Adrenal gland (tissue), 12 donors: Measurements from ENCODE around the gene MCCC1. TPM values are rescaled to one million over a fixed set of nuclear protein-coding genes. Genes with fewer than 3 reads are reported as not detected.
A peak's percentile ranks its signal among the peaks of the same experiment; 100 is the strongest.

Experiments
- DNase-seq, 7 donors: peaks; one replicate each; pipeline ENCODE4 v3.0.0-alpha.2; 2019 to 2020
- H3K27ac ChIP-seq, 5 donors: fragments of 200-600 bp; sonication (generic) in 4 of 5; 1 replicate in 3 of 5; 2 replicates in 2 of 5; pipeline versions ENCODE4 v1.5.1 to v1.8.0; 2016 to 2020; ENCODE audit warnings: mild to moderate bottlenecking in 1 of 5
- H3K27me3 ChIP-seq: fragments of 200-600 bp; 2 replicates; pipeline ENCODE4 v1.8.0; 2021
- H3K36me3 ChIP-seq, 2 donors: fragments of 200-600 bp; replicated peaks in 1 of 2; 1 replicate in 1 of 2; 2 replicates in 1 of 2; pipeline versions ENCODE4 v1.5.1 to v1.8.0; 2018 to 2022
- H3K4me1 ChIP-seq, 2 donors: fragments of 200-600 bp; replicated peaks in 1 of 2; 1 replicate in 1 of 2; 2 replicates in 1 of 2; pipeline versions ENCODE4 v1.5.1 to v1.8.0; 2018 to 2021
- H3K4me3 ChIP-seq, 4 donors: fragments of 200-600 bp; sonication (generic) in 3 of 4; one replicate each; pipeline ENCODE4 v1.5.1; 2016 to 2018
- H3K9me3 ChIP-seq, 3 donors: fragments of 200-600 bp; sonication (generic) in 1 of 3; replicated peaks in 1 of 3; 1 replicate in 2 of 3; 2 replicates in 1 of 3; pipeline versions ENCODE4 v1.5.1 to v1.8.0; 2016 to 2021
- CTCF ChIP-seq, 6 experiments: fragments of 450-650 bp in 4 of 6; fragments of 200-600 bp in 2 of 6; sonication (generic) in 1 of 6; IDR thresholded peaks; 1 replicate in 5 of 6; 2 replicates in 1 of 6; pipeline versions ENCODE4 v1.5.1 to v1.8.0; 2016 to 2021; ENCODE audit warnings: antibody characterized with exemption in 6 of 6, mild to moderate bottlenecking in 2 of 6, moderate library complexity in 1 of 6
- POLR2A ChIP-seq, 2 donors: fragments of 450-650 bp; IDR thresholded peaks; one replicate each; pipeline ENCODE4 v1.6.1; 2017; ENCODE audit warnings: antibody characterized with exemption in 2 of 2, mild to moderate bottlenecking in 2 of 2, moderate library complexity in 1 of 2
- WGBS, 4 donors: extraction: QIAGEN DNeasy Blood & Tissue Kit in 2 of 4; methylation state at CpG; one replicate each; pipeline versions ENCODE4 v1.1.5 to v1.1.7; 2013 to 2017; 5-methylcytosine and 5-hydroxymethylcytosine counted together
- intact Hi-C, 2 donors: fragments of 100-400 bp; cut with DNase I; formaldehyde crosslinking; loops; one replicate each; pipeline versions ENCODE4 v1.14.1 to v1.15.0; 2022 to 2023
- polyA plus RNA-seq, 3 donors: library from polyadenylated mRNA; stranded (reverse); fragments of 200-250 nt in 2 of 3; fragments of 350-450 nt in 1 of 3; fragmentation: Illumina TruSeq in 1 of 3; extraction: RNeasy Lipid Tissue Mini Kit (QIAGEN cat#74804) in 1 of 3; gene quantifications; one replicate each; pipeline ENCODE4 v1.2.3, GENCODE V29; 2013 to 2014
- total RNA-seq, 9 donors: library from RNA; depleted of rRNA in 4 of 9; stranded (reverse); fragments of >200 nt in 4 of 9; fragments of 120-200 nt in 1 of 9; fragmentation: NEBNext Ultra II Directional in 1 of 9; extraction: Animal tissue kit (Norgen Biotek cat#: 25700) in 1 of 9; gene quantifications; one replicate each; pipeline versions ENCODE4 v1.1.0 to v1.2.4, GENCODE V29; 2013 to 2023
- donor health status: healthy with polysubstance abuse.
- donor health status: Bipolar disorder and iron deficiency.
- donor health status: DM: yes; HTN: yes; CAD: no.
- donor health status: DM: no; HTN: no; CAD: no.
- donor health status: DM: no; HTN: no; CAD: no.
- donor health status: DM: yes; HTN: yes; CAD: no.

MCCC1 gene
- total and polyA plus RNA-seq, 12 donors, result 40.9 to 137 (median 53.5) TPM

- no peak overlapping the region for H3K4me3 ChIP-seq
- H3K4me1 ChIP-seq, result peaks cover 0 to 7% of the 10 kb centered on the region in 2 donors
- no peak overlapping the region for H3K27ac ChIP-seq
- H3K36me3 ChIP-seq, result peaks cover 0 to 10% of the 10 kb centered on the region in 2 donors
- DNase-seq, result no peak
- no peaks in the 10 kb centered on the region for H3K9me3 ChIP-seq
- H3K27me3 ChIP-seq, result no peaks in the 10 kb centered on the region
- TF ChIP-seq POLR2A (IDR thresholded peaks at IDR 0.05) (no peak), CTCF (IDR thresholded peaks at IDR 0.05) (no peak)
- intact Hi-C loops, result no loop called here
These were observed 48.6 kb downstream of the MCCC1 start for GRCh38 chr3:183050706-183051105.

- no peaks in the 10 kb centered on the region for H3K27me3 ChIP-seq
- 47 to 62% (median 56%) methylated on average over 2 of the region's 2 CpGs for WGBS, 4 donors
- intact Hi-C loops, result no loop called here
- no peak for TF ChIP-seq POLR2A (IDR thresholded peaks at IDR 0.05)
- no peak for TF ChIP-seq CTCF (IDR thresholded peaks at IDR 0.05)
- no peaks in the 10 kb centered on the region for H3K9me3 ChIP-seq
- peaks cover 6 to 12% of the 10 kb centered on the region in 2 donors for H3K4me1 ChIP-seq
- no peak for DNase-seq
- H3K27ac ChIP-seq, result peak overlapping the region in 3 of 5 donors; percentile 4 to 29 (median 21)
- no peak overlapping the region for H3K4me3 ChIP-seq
- H3K36me3 ChIP-seq, result peaks cover 0 to 18% of the 10 kb centered on the region in 2 donors
These were observed 52.4 kb downstream of the MCCC1 start for GRCh38 chr3:183046883-183047282.

GRCh38 chr3:183044547-183045229, 54.6 kb downstream of the MCCC1 start:
- no peaks in the 10 kb centered on the region for H3K27me3 ChIP-seq
- peaks cover 15 to 27% of the 10 kb centered on the region in 2 donors for H3K4me1 ChIP-seq
- WGBS, 4 donors, result 82 to 85% (median 83%) methylated on average over 11 of the region's 11 CpGs
- no peak overlapping the region for H3K4me3 ChIP-seq
- H3K36me3 ChIP-seq, result peaks cover 0 to 13% of the 10 kb centered on the region in 2 donors
- no peak overlapping the region for H3K27ac ChIP-seq
- TF ChIP-seq POLR2A (IDR thresholded peaks at IDR 0.05) (no peak), CTCF (IDR thresholded peaks at IDR 0.05) (no peak)
- intact Hi-C loops, result no loop called here
- H3K9me3 ChIP-seq, result no peaks in the 10 kb centered on the region
- DNase-seq, result no peak

- WGBS, 4 donors, result 48 to 57% (median 51%) methylated on average over 12 of the region's 12 CpGs
- peak; percentile 63 to 90 (median 76) for DNase-seq
- no peaks in the 10 kb centered on the region for H3K27me3 ChIP-seq
- peaks cover 19 to 35% of the 10 kb centered on the region in 2 donors for H3K4me1 ChIP-seq
- no peaks in the 10 kb centered on the region for H3K9me3 ChIP-seq
- intact Hi-C loops, result no loop called here
- H3K4me3 ChIP-seq, result no peak overlapping the region
- H3K27ac ChIP-seq, result peak overlapping the region in 3 of 5 donors; percentile 26 to 75 (median 73)
- peaks cover 0 to 38% of the 10 kb centered on the region in 2 donors for H3K36me3 ChIP-seq
- TF ChIP-seq CTCF (IDR thresholded peaks at IDR 0.05) (no peak), POLR2A (IDR thresholded peaks at IDR 0.05) (no peak)
These were observed 60.5 kb downstream of the MCCC1 start for GRCh38 chr3:183038757-183039156.
